GM19238 (cell line): ENCODE measurements around the gene ZNF763.
"Not testable (repeated sequence)": the region's sequence is repeated elsewhere in the genome, so short reads cannot be mapped to it uniquely, and the experiment has no call there.

Experiments used
- DNase-seq: peaks from one replicate; pipeline ENCODE4 v3.0.0; 2011; ENCODE audit warnings: low spot score; ENCODE audit not compliant: insufficient read length

The ZNF763 gene

GRCh38 chr19:11964858-11965645 lies at the start of gene ZNF763:
TSS of gene ZNF763 (plus strand) at chr19:11965040. CDS start at chr19:11965209, 169 bp downstream.
- peak; percentile 74 for DNase-seq

GRCh38 chr19:11921852-11922495 lies 42.9 kb upstream of the ZNF763 start:
- no peak for DNase-seq

GRCh38 chr19:11924886-11925650 lies 39.8 kb upstream of the ZNF763 start, which contains the start of gene ZNF700:
TSS of gene ZNF700 (plus strand) at chr19:11925107. CDS start at chr19:11925211, 104 bp downstream.
- DNase-seq = peak; percentile 78

- not testable (repeated sequence) for DNase-seq
These were observed 39.1 kb upstream of the ZNF763 start for GRCh38 chr19:11925651-11926187.

GRCh38 chr19:11927227-11927626 lies 37.6 kb upstream of the ZNF763 start:
- DNase-seq = no peak

- DNase-seq = no peak
These were observed 33.8 kb upstream of the ZNF763 start for GRCh38 chr19:11931051-11931450.

GRCh38 chr19:11931513-11931912 lies 33.3 kb upstream of the ZNF763 start:
- DNase-seq = no peak

- not testable (repeated sequence) for DNase-seq
These were observed 29.0 kb upstream of the ZNF763 start for GRCh38 chr19:11935829-11936228.

- DNase-seq = not testable (repeated sequence)
These were observed 26.5 kb upstream of the ZNF763 start for GRCh38 chr19:11938383-11938782.

- not testable (repeated sequence) for DNase-seq
These were observed 23.4 kb upstream of the ZNF763 start for GRCh38 chr19:11941361-11941887.

GRCh38 chr19:11942008-11942842 lies 22.6 kb upstream of the ZNF763 start:
- DNase-seq = no peak

- DNase-seq = no peak
These were observed 22.1 kb upstream of the ZNF763 start for GRCh38 chr19:11942843-11943108.

- DNase-seq = no peak
These were observed 20.2 kb upstream of the ZNF763 start for GRCh38 chr19:11944656-11945055.

GRCh38 chr19:11948646-11949045 lies 16.2 kb upstream of the ZNF763 start:
- DNase-seq = no peak

- DNase-seq = no peak
These were observed 15.6 kb upstream of the ZNF763 start for GRCh38 chr19:11949201-11949600.

GRCh38 chr19:11949614-11950080 lies 15.2 kb upstream of the ZNF763 start:
- DNase-seq = not testable (repeated sequence)

GRCh38 chr19:11950312-11950711 lies 14.5 kb upstream of the ZNF763 start:
- no peak for DNase-seq

GRCh38 chr19:11963566-11964355 lies 1.1 kb upstream of the ZNF763 start:
- peak; percentile 47 for DNase-seq

- DNase-seq = no peak
These were observed 363 bp upstream of the ZNF763 start for GRCh38 chr19:11964496-11964857.

- DNase-seq = no peak
These were observed 5.3 kb downstream of the ZNF763 start for GRCh38 chr19:11970174-11970573.
